Measurements from ENCODE around the gene ERRFI1. TPM values are rescaled to one million over a fixed set of nuclear protein-coding genes. Genes with fewer than 3 reads are reported as not detected.

The ERRFI1 gene
- total RNA-seq, 1 donor = 106 TPM

DNA sequence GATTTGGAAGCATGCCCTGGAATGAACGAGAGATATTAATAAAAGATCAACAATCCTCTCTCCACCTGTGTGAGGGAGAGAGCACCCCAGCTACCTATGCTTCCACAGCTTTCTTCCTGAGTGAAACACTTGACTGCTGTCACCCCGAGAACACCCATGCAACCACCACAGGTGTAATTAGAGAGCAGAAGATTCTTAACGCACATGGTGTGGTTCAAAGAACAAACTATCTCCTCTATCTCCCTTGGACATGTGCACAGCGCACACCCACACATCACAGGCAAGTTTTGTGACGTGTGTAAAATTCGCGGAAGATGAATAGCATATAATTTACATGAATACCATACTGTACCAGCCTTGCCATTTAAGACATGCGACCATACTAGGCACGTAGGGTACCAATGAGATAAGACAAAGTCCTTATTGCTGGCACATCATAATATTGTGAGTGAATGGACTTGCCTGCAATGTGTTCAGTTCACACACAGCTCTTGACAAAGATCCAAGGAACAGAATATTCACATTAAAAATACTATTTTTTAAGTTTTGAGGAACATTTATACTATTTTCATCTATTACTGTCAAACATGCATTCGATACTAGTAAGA, 11.6 kb downstream of the ERRFI1 start:
- no peak for DNase-seq (ENCODE audit: low read depth)
- no peak overlapping the region for H3K4me3 ChIP-seq (ENCODE audit: low read depth, low read length)
- TF ChIP-seq CTCF (IDR thresholded peaks at IDR 0.05; ENCODE audit: insufficient read depth, low read length) = no peak

GRCh38 chr1:8013800-8014199, 12.3 kb downstream of the ERRFI1 start:
- no peak for DNase-seq (ENCODE audit: low read depth)
- no peak for TF ChIP-seq CTCF (IDR thresholded peaks at IDR 0.05; ENCODE audit: insufficient read depth, low read length)
- no peak overlapping the region for H3K4me3 ChIP-seq (ENCODE audit: low read depth, low read length)

GRCh38 chr1:8013399-8013798, 12.7 kb downstream of the ERRFI1 start:
- no peak for TF ChIP-seq CTCF (IDR thresholded peaks at IDR 0.05; ENCODE audit: insufficient read depth, low read length)
- H3K4me3 ChIP-seq (ENCODE audit: low read depth, low read length) = no peak overlapping the region
- DNase-seq (ENCODE audit: low read depth) = no peak

- no peak for TF ChIP-seq CTCF (IDR thresholded peaks at IDR 0.05; ENCODE audit: insufficient read depth, low read length)
- H3K4me3 ChIP-seq (ENCODE audit: low read depth, low read length) = no peak overlapping the region
- DNase-seq (ENCODE audit: low read depth) = no peak
These were observed 13.2 kb downstream of the ERRFI1 start for GRCh38 chr1:8012955-8013354.

DNA sequence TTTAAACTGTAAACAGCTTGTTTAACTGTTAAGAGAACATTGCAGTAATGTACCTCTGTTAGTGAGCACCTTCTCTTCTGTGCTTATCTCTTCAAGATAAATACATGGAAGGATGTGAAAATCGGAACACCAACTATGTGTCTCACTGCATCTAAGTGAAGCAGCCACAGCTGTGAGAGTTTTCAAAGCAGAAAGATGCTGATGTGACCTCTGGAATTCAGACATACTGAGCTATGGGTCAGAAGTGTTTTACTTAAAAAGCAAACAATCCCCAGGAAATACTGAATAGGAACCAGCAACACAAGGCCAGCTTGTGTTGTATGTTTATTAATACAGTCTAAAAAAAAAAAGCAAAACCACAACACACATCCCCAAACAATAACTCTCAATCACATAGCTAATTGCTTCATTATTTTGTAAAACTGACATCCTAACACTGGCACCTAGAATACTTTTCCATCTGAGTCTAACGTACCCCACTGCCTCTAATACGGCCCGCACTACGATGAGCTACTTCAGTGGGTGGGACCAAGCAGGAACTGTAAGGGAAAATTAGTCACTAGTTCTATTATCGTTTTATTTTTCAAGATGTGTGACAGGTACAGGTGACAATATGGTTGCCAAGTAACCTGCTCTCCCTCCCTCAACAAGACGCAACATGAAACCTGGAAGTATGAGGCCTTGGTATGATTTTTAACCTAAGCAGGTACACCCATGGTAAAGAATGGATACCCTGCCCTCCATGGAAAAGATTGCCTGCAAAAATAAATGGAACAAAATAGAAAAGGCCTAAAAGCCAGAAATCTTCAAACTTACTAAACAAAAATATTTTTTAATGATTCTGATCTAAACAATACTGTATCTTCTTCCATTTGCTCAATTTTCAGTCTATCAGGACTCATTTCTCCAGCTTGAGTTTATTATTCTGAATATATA, 13.9 kb downstream of the ERRFI1 start:
- H3K4me3 ChIP-seq (ENCODE audit: low read depth, low read length) = no peak overlapping the region
- no peak for DNase-seq (ENCODE audit: low read depth)
- no peak for TF ChIP-seq CTCF (IDR thresholded peaks at IDR 0.05; ENCODE audit: insufficient read depth, low read length)

DNA sequence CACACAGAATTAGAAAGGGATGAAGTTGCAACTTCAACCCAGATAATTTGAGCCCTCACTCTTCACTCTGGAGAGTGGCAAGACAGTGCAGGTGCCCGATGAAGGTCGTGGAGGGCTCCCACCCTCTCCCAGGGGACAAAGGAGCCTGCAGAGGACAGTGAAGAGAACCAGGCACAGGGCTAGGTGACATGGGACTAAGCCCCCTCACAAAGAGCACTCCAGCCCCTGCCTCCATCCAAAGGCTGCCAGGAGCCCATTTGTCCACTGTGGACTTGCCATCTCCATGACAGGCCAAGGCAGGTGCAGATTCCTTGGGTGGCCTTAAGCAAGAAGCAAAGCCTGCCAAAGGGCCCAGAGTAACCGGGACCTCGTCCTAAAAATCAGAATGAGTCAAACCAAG, 15.1 kb downstream of the ERRFI1 start:
- no peak for TF ChIP-seq CTCF (IDR thresholded peaks at IDR 0.05; ENCODE audit: insufficient read depth, low read length)
- DNase-seq (ENCODE audit: low read depth) = no peak

More for the DNA sequence above, 15.1 kb downstream of the ERRFI1 start:
- H3K4me3 ChIP-seq (ENCODE audit: low read depth, low read length) = no peak overlapping the region
